Mucosa of stomach (tissue), 1 donor: ENCODE measurements around the gene TMEM163.
A peak's percentile ranks its signal among the peaks of the same experiment; 100 is the strongest.

Experiments
- H3K27me3 ChIP-seq: one replicate; pipeline ENCODE4 v1.7.0; 2013; ENCODE audit warnings: mild to moderate bottlenecking, low read length; ENCODE audit not compliant: control insufficient read depth, insufficient read depth
- H3K36me3 ChIP-seq: one replicate; pipeline ENCODE4 v1.7.0; 2013; ENCODE audit warnings: low read length; ENCODE audit not compliant: control insufficient read depth, insufficient read depth
- H3K4me1 ChIP-seq: one replicate; pipeline ENCODE4 v1.7.0; 2013; ENCODE audit warnings: mild to moderate bottlenecking, low read length; ENCODE audit not compliant: control insufficient read depth, insufficient read depth
- H3K4me3 ChIP-seq: one replicate; pipeline ENCODE4 v1.7.0; 2013; ENCODE audit warnings: low read length
- H3K9ac ChIP-seq: one replicate; pipeline ENCODE4 v1.7.0; 2013; ENCODE audit warnings: mild to moderate bottlenecking, low read length, moderate library complexity
- H3K9me3 ChIP-seq: one replicate; pipeline ENCODE4 v1.7.0; 2013; ENCODE audit warnings: mild to moderate bottlenecking, low read length, moderate library complexity; ENCODE audit not compliant: control insufficient read depth
- donor health status: Pancreatic carcinoma.

Gene TMEM163

GRCh38 chr2:134718023-134718816 is 580 bp downstream of the TMEM163 start:
- Histone ChIP-seq H3K9me3 (no peaks in the 10 kb centered on the region), H3K4me1 (no peaks in the 10 kb centered on the region), H3K27me3 (peaks cover 27% of the 10 kb centered on the region), H3K4me3 (peak overlapping the region; percentile 56), H3K9ac (peak overlapping the region; percentile 70), H3K36me3 (no peaks in the 10 kb centered on the region)

- Histone ChIP-seq H3K4me1 (no peaks in the 10 kb centered on the region), H3K9ac (peak overlapping the region; percentile 70), H3K27me3 (peaks cover 27% of the 10 kb centered on the region), H3K9me3 (no peaks in the 10 kb centered on the region), H3K36me3 (no peaks in the 10 kb centered on the region), H3K4me3 (peak overlapping the region; percentile 56)
These were observed 1.3 kb downstream of the TMEM163 start for GRCh38 chr2:134717286-134718022.

- H3K9me3 ChIP-seq = no peaks in the 10 kb centered on the region
- no peaks in the 10 kb centered on the region for H3K36me3 ChIP-seq
- H3K4me3 ChIP-seq = no peak overlapping the region
- H3K27me3 ChIP-seq = peaks cover 27% of the 10 kb centered on the region
- peaks cover 2% of the 10 kb centered on the region for H3K4me1 ChIP-seq
- no peak overlapping the region for H3K9ac ChIP-seq
These were observed 2.0 kb downstream of the TMEM163 start for GRCh38 chr2:134716721-134717243.

- H3K4me3 ChIP-seq = no peak overlapping the region
- H3K4me1 ChIP-seq = peaks cover 5% of the 10 kb centered on the region
- H3K36me3 ChIP-seq = no peaks in the 10 kb centered on the region
- H3K9ac ChIP-seq = no peak overlapping the region
- peaks cover 27% of the 10 kb centered on the region for H3K27me3 ChIP-seq
- no peaks in the 10 kb centered on the region for H3K9me3 ChIP-seq
These were observed 2.7 kb downstream of the TMEM163 start for GRCh38 chr2:134715932-134716643.

- Histone ChIP-seq H3K27me3 (peaks cover 16% of the 10 kb centered on the region), H3K4me3 (no peak overlapping the region), H3K9ac (no peak overlapping the region), H3K4me1 (peaks cover 5% of the 10 kb centered on the region), H3K9me3 (no peaks in the 10 kb centered on the region), H3K36me3 (no peaks in the 10 kb centered on the region)
These were observed 4.6 kb downstream of the TMEM163 start for GRCh38 chr2:134714228-134714627.

GRCh38 chr2:134713606-134714005 is 5.2 kb downstream of the TMEM163 start:
- Histone ChIP-seq H3K27me3 (peaks cover 14% of the 10 kb centered on the region), H3K4me3 (no peak overlapping the region), H3K36me3 (no peaks in the 10 kb centered on the region), H3K4me1 (peaks cover 5% of the 10 kb centered on the region), H3K9me3 (no peaks in the 10 kb centered on the region), H3K9ac (no peak overlapping the region)

GRCh38 chr2:134713176-134713575 is 5.6 kb downstream of the TMEM163 start:
- Histone ChIP-seq H3K27me3 (peaks cover 12% of the 10 kb centered on the region), H3K36me3 (no peaks in the 10 kb centered on the region), H3K9me3 (no peaks in the 10 kb centered on the region), H3K9ac (no peak overlapping the region), H3K4me3 (no peak overlapping the region), H3K4me1 (peaks cover 5% of the 10 kb centered on the region)

GRCh38 chr2:134712736-134713135 is 6.1 kb downstream of the TMEM163 start:
- Histone ChIP-seq H3K27me3 (peaks cover 8% of the 10 kb centered on the region), H3K9ac (no peak overlapping the region), H3K4me3 (no peak overlapping the region), H3K4me1 (peaks cover 6% of the 10 kb centered on the region), H3K36me3 (no peaks in the 10 kb centered on the region), H3K9me3 (no peaks in the 10 kb centered on the region)

GRCh38 chr2:134712299-134712698 is 6.5 kb downstream of the TMEM163 start:
- Histone ChIP-seq H3K4me3 (no peak overlapping the region), H3K36me3 (no peaks in the 10 kb centered on the region), H3K9me3 (no peaks in the 10 kb centered on the region), H3K4me1 (peaks cover 10% of the 10 kb centered on the region), H3K27me3 (peaks cover 3% of the 10 kb centered on the region), H3K9ac (no peak overlapping the region)

- no peaks in the 10 kb centered on the region for H3K36me3 ChIP-seq
- H3K9me3 ChIP-seq = no peaks in the 10 kb centered on the region
- no peak overlapping the region for H3K9ac ChIP-seq
- H3K27me3 ChIP-seq = no peaks in the 10 kb centered on the region
- H3K4me1 ChIP-seq = peaks cover 16% of the 10 kb centered on the region
- H3K4me3 ChIP-seq = no peak overlapping the region
These were observed 7.1 kb downstream of the TMEM163 start for GRCh38 chr2:134711692-134712091.

GRCh38 chr2:134707330-134707676 is 11.5 kb downstream of the TMEM163 start:
- Histone ChIP-seq H3K36me3 (no peaks in the 10 kb centered on the region), H3K9me3 (no peaks in the 10 kb centered on the region), H3K4me1 (peaks cover 19% of the 10 kb centered on the region), H3K9ac (no peak overlapping the region), H3K4me3 (no peak overlapping the region), H3K27me3 (no peaks in the 10 kb centered on the region)
